ENCODE measurements around the gene STXBP4. TPM values are rescaled to one million over a fixed set of nuclear protein-coding genes. Genes with fewer than 3 reads are reported as not detected.
A peak's percentile ranks its signal among the peaks of the same experiment; 100 is the strongest.

Gene STXBP4
- total and polyA plus RNA-seq, 2 experiments from 2014 or later: 14.9 to 26.4 TPM

- Histone ChIP-seq H3K36me3 (no peaks in the 10 kb centered on the region), H3K9me3 (ENCODE audit: low read depth) (no peaks in the 10 kb centered on the region), H3K4me3 (no peak overlapping the region), H3K4me1 (ENCODE audit: low read depth) (no peaks in the 10 kb centered on the region), H3K27ac (no peak overlapping the region), H3K27me3 (no peaks in the 10 kb centered on the region)
- no peak for TF ChIP-seq CTCF (IDR thresholded peaks at IDR 0.05; ENCODE audit: low read depth, low read length)
- DNase-seq (ENCODE audit: low read depth in 1 of 2, low spot score in 1 of 2): no peak
Measured at GRCh38 chr17:54977744-54978143, 9.2 kb downstream of the STXBP4 start.

GRCh38 chr17:54979657-54980056 is 11.1 kb downstream of the STXBP4 start:
- Histone ChIP-seq H3K4me1 (ENCODE audit: low read depth) (no peaks in the 10 kb centered on the region), H3K9me3 (ENCODE audit: low read depth) (no peaks in the 10 kb centered on the region), H3K27ac (no peak overlapping the region), H3K27me3 (no peaks in the 10 kb centered on the region), H3K36me3 (no peaks in the 10 kb centered on the region), H3K4me3 (no peak overlapping the region)
- DNase-seq (ENCODE audit: low read depth in 1 of 2, low spot score in 1 of 2): no peak
- TF ChIP-seq CTCF (IDR thresholded peaks at IDR 0.05; ENCODE audit: low read depth, low read length): no peak

GRCh38 chr17:54980375-54980774 is 11.8 kb downstream of the STXBP4 start:
- Histone ChIP-seq H3K4me3 (no peak overlapping the region), H3K27me3 (no peaks in the 10 kb centered on the region), H3K4me1 (ENCODE audit: low read depth) (no peaks in the 10 kb centered on the region), H3K9me3 (ENCODE audit: low read depth) (no peaks in the 10 kb centered on the region), H3K27ac (no peak overlapping the region), H3K36me3 (no peaks in the 10 kb centered on the region)
- no peak for TF ChIP-seq CTCF (IDR thresholded peaks at IDR 0.05; ENCODE audit: low read depth, low read length)
- no peak for DNase-seq (ENCODE audit: low read depth in 1 of 2, low spot score in 1 of 2)

GRCh38 chr17:54982399-54982798 is 13.8 kb downstream of the STXBP4 start:
- TF ChIP-seq CTCF (IDR thresholded peaks at IDR 0.05; ENCODE audit: low read depth, low read length): no peak
- Histone ChIP-seq H3K36me3 (no peaks in the 10 kb centered on the region), H3K27ac (no peak overlapping the region), H3K4me1 (ENCODE audit: low read depth) (no peaks in the 10 kb centered on the region), H3K27me3 (no peaks in the 10 kb centered on the region), H3K4me3 (no peak overlapping the region), H3K9me3 (ENCODE audit: low read depth) (no peaks in the 10 kb centered on the region)
- DNase-seq (ENCODE audit: low read depth in 1 of 2, low spot score in 1 of 2): peak in 1 of 2 donors; percentile 76

- Histone ChIP-seq H3K4me1 (ENCODE audit: low read depth) (no peaks in the 10 kb centered on the region), H3K27ac (no peak overlapping the region), H3K9me3 (ENCODE audit: low read depth) (no peaks in the 10 kb centered on the region), H3K4me3 (no peak overlapping the region), H3K36me3 (no peaks in the 10 kb centered on the region), H3K27me3 (no peaks in the 10 kb centered on the region)
- no peak for TF ChIP-seq CTCF (IDR thresholded peaks at IDR 0.05; ENCODE audit: low read depth, low read length)
- no peak for DNase-seq (ENCODE audit: low read depth in 1 of 2, low spot score in 1 of 2)
Measured at GRCh38 chr17:54983260-54983659, 14.7 kb downstream of the STXBP4 start.

- no peak for TF ChIP-seq CTCF (IDR thresholded peaks at IDR 0.05; ENCODE audit: low read depth, low read length)
- no peaks in the 10 kb centered on the region for H3K4me1 ChIP-seq (ENCODE audit: low read depth)
- peak in 1 of 2 donors; percentile 18 for DNase-seq (ENCODE audit: low read depth in 1 of 2, low spot score in 1 of 2)
- no peak overlapping the region for H3K4me3 ChIP-seq
- no peak overlapping the region for H3K27ac ChIP-seq
- no peaks in the 10 kb centered on the region for H3K36me3 ChIP-seq
- no peaks in the 10 kb centered on the region for H3K9me3 ChIP-seq (ENCODE audit: low read depth)
- no peaks in the 10 kb centered on the region for H3K27me3 ChIP-seq
Measured at GRCh38 chr17:54985476-54985875, 16.9 kb downstream of the STXBP4 start.

Data from cardiac muscle cell (in vitro differentiated cells and primary cell).